SJSA1 (cell line): ENCODE data around the gene GINS2. TPM values are rescaled to one million over a fixed set of nuclear protein-coding genes. Genes with fewer than 3 reads are reported as not detected.

Source experiments
- DNase-seq, 2 experiments: peaks; one replicate each; pipeline ENCODE4 v3.0.0-alpha.2; 2015 to 2020; ENCODE audit warnings: low spot score in 2 of 2, low read depth in 1 of 2
- H3K27ac ChIP-seq: fragments of 250-450 bp; sonication (Bioruptor Pico); 2 replicates; pipeline ENCODE4 v1.5.1; 2020; ENCODE audit warnings: mild to moderate bottlenecking, moderate library complexity
- H3K27me3 ChIP-seq: fragments of 250-450 bp; sonication (Bioruptor Pico); replicated peaks from 2 replicates; pipeline ENCODE4 v1.5.1; 2020; ENCODE audit warnings: mild to moderate bottlenecking, moderate library complexity
- H3K36me3 ChIP-seq: fragments of 250-450 bp; sonication (Bioruptor Pico); 2 replicates; pipeline ENCODE4 v1.5.1; 2020; ENCODE audit warnings: mild to moderate bottlenecking
- H3K4me1 ChIP-seq: fragments of 250-450 bp; sonication (Bioruptor Pico); replicated peaks from 2 replicates; pipeline ENCODE4 v1.6.1; 2021; ENCODE audit warnings: mild to moderate bottlenecking
- H3K4me3 ChIP-seq: fragments of 250-450 bp; sonication (Bioruptor Pico); 2 replicates; pipeline ENCODE4 v1.5.1; 2020; ENCODE audit warnings: mild to moderate bottlenecking
- H3K9me3 ChIP-seq: fragments of 250-450 bp; sonication (Bioruptor Pico); replicated peaks from 2 replicates; pipeline ENCODE4 v1.5.1; 2020; ENCODE audit warnings: mild to moderate bottlenecking
- total RNA-seq: library from RNA; depleted of rRNA; stranded (reverse); fragments of >200 nt; shearing (Covaris generic); gene quantifications from 2 replicates; pipeline ENCODE4 v1.2.3, GENCODE V29; 2014

Gene GINS2
- total RNA-seq, 1 experiment from 2014 or later = 51.4 TPM

GRCh38 chr16:85709766-85710585, 21.2 kb upstream of the GINS2 start:
- Histone ChIP-seq H3K27me3 (no peaks in the 10 kb centered on the region), H3K4me1 (no peaks in the 10 kb centered on the region), H3K27ac (no peak overlapping the region), H3K36me3 (no peaks in the 10 kb centered on the region), H3K4me3 (no peak overlapping the region), H3K9me3 (peaks cover 9% of the 10 kb centered on the region)
- DNase-seq = no peak

- Histone ChIP-seq H3K4me3 (no peak overlapping the region), H3K36me3 (no peaks in the 10 kb centered on the region), H3K27me3 (no peaks in the 10 kb centered on the region), H3K9me3 (peaks cover 9% of the 10 kb centered on the region), H3K27ac (no peak overlapping the region), H3K4me1 (no peaks in the 10 kb centered on the region)
- no peak for DNase-seq
Measured at GRCh38 chr16:85708338-85708737, 19.6 kb upstream of the GINS2 start.

- no peak overlapping the region for H3K4me3 ChIP-seq
- H3K9me3 ChIP-seq = peaks cover 9% of the 10 kb centered on the region
- H3K4me1 ChIP-seq = no peaks in the 10 kb centered on the region
- H3K27me3 ChIP-seq = no peaks in the 10 kb centered on the region
- DNase-seq = no peak
- no peak overlapping the region for H3K27ac ChIP-seq
- no peaks in the 10 kb centered on the region for H3K36me3 ChIP-seq
Measured at GRCh38 chr16:85707528-85708095, 18.9 kb upstream of the GINS2 start.

- H3K4me3 ChIP-seq = no peak overlapping the region
- H3K27ac ChIP-seq = no peak overlapping the region
- DNase-seq = no peak
- no peaks in the 10 kb centered on the region for H3K36me3 ChIP-seq
- no peaks in the 10 kb centered on the region for H3K9me3 ChIP-seq
- no peaks in the 10 kb centered on the region for H3K27me3 ChIP-seq
- H3K4me1 ChIP-seq = no peaks in the 10 kb centered on the region
Measured at GRCh38 chr16:85706449-85707034, 17.8 kb upstream of the GINS2 start.

- no peaks in the 10 kb centered on the region for H3K9me3 ChIP-seq
- no peaks in the 10 kb centered on the region for H3K27me3 ChIP-seq
- no peak overlapping the region for H3K4me3 ChIP-seq
- H3K27ac ChIP-seq = no peak overlapping the region
- DNase-seq = no peak
- H3K36me3 ChIP-seq = no peaks in the 10 kb centered on the region
- H3K4me1 ChIP-seq = no peaks in the 10 kb centered on the region
Measured at GRCh38 chr16:85704900-85705846, 16.4 kb upstream of the GINS2 start.

- H3K4me1 ChIP-seq = no peaks in the 10 kb centered on the region
- DNase-seq = no peak
- no peaks in the 10 kb centered on the region for H3K9me3 ChIP-seq
- no peaks in the 10 kb centered on the region for H3K27me3 ChIP-seq
- H3K27ac ChIP-seq = no peak overlapping the region
- no peaks in the 10 kb centered on the region for H3K36me3 ChIP-seq
- H3K4me3 ChIP-seq = no peak overlapping the region
Measured at GRCh38 chr16:85704011-85704410, 15.3 kb upstream of the GINS2 start.

- Histone ChIP-seq H3K4me3 (no peak overlapping the region), H3K4me1 (no peaks in the 10 kb centered on the region), H3K27ac (no peak overlapping the region), H3K36me3 (no peaks in the 10 kb centered on the region), H3K27me3 (peaks cover 14% of the 10 kb centered on the region; the same call in 1 of the 2 replicates), H3K9me3 (no peaks in the 10 kb centered on the region)
- DNase-seq = no peak
Measured at GRCh38 chr16:85699628-85700027, 10.9 kb upstream of the GINS2 start.

GRCh38 chr16:85698935-85699558, 10.3 kb upstream of the GINS2 start:
- no peaks in the 10 kb centered on the region for H3K9me3 ChIP-seq
- peaks cover 14% of the 10 kb centered on the region; the same call in 1 of the 2 replicates for H3K27me3 ChIP-seq
- H3K4me1 ChIP-seq = no peaks in the 10 kb centered on the region
- DNase-seq = no peak
- H3K27ac ChIP-seq = no peak overlapping the region
- no peaks in the 10 kb centered on the region for H3K36me3 ChIP-seq
- H3K4me3 ChIP-seq = no peak overlapping the region

GRCh38 chr16:85698459-85698891, 9.7 kb upstream of the GINS2 start:
- no peak for DNase-seq
- no peak overlapping the region for H3K4me3 ChIP-seq
- no peaks in the 10 kb centered on the region for H3K36me3 ChIP-seq
- H3K4me1 ChIP-seq = no peaks in the 10 kb centered on the region
- H3K9me3 ChIP-seq = no peaks in the 10 kb centered on the region
- peaks cover 14% of the 10 kb centered on the region; the same call in 1 of the 2 replicates for H3K27me3 ChIP-seq
- H3K27ac ChIP-seq = no peak overlapping the region

- no peak for DNase-seq
- H3K4me1 ChIP-seq = no peaks in the 10 kb centered on the region
- H3K27me3 ChIP-seq = peaks cover 14% of the 10 kb centered on the region; the same call in 1 of the 2 replicates
- no peak overlapping the region for H3K27ac ChIP-seq
- H3K9me3 ChIP-seq = no peaks in the 10 kb centered on the region
- H3K36me3 ChIP-seq = no peaks in the 10 kb centered on the region
- H3K4me3 ChIP-seq = no peak overlapping the region
Measured at GRCh38 chr16:85697431-85697830, 8.7 kb upstream of the GINS2 start.

- no peaks in the 10 kb centered on the region for H3K9me3 ChIP-seq
- no peak for DNase-seq
- no peaks in the 10 kb centered on the region for H3K36me3 ChIP-seq
- no peaks in the 10 kb centered on the region for H3K4me1 ChIP-seq
- peaks cover 14% of the 10 kb centered on the region; the same call in 1 of the 2 replicates for H3K27me3 ChIP-seq
- H3K4me3 ChIP-seq = no peak overlapping the region
- no peak overlapping the region for H3K27ac ChIP-seq
Measured at GRCh38 chr16:85696781-85697180, 8.0 kb upstream of the GINS2 start.

- no peaks in the 10 kb centered on the region for H3K9me3 ChIP-seq
- peaks cover 14% of the 10 kb centered on the region; the same call in 1 of the 2 replicates for H3K27me3 ChIP-seq
- no peaks in the 10 kb centered on the region for H3K36me3 ChIP-seq
- H3K4me3 ChIP-seq = no peak overlapping the region
- H3K4me1 ChIP-seq = no peaks in the 10 kb centered on the region
- DNase-seq = no peak
- H3K27ac ChIP-seq = no peak overlapping the region
Measured at GRCh38 chr16:85695196-85696128, 6.7 kb upstream of the GINS2 start.
